Osteocyte (in vitro differentiated cells): ENCODE results near the gene MMP11. TPM values are rescaled to one million over a fixed set of nuclear protein-coding genes. Genes with fewer than 3 reads are reported as not detected.

Experiments used
- DNase-seq: peaks from one replicate; pipeline ENCODE4 v3.0.0; 2021; ENCODE audit warnings: mixed read lengths; ENCODE audit not compliant: unreplicated experiment; ENCODE audit errors: extremely low spot score
- H3K27ac Mint-ChIP-seq: one replicate; pipeline ENCODE4 v1.8.0; 2021; ENCODE audit warnings: mild to moderate bottlenecking, mixed read lengths; ENCODE audit not compliant: unreplicated experiment
- H3K27me3 Mint-ChIP-seq: one replicate; pipeline ENCODE4 v1.8.0; 2021; ENCODE audit warnings: mixed read lengths; ENCODE audit not compliant: unreplicated experiment
- H3K36me3 Mint-ChIP-seq: one replicate; pipeline ENCODE4 v1.8.0; 2021; ENCODE audit warnings: mixed read lengths; ENCODE audit not compliant: unreplicated experiment
- H3K4me1 Mint-ChIP-seq: one replicate; pipeline ENCODE4 v1.8.0; 2021; ENCODE audit warnings: mixed read lengths; ENCODE audit not compliant: unreplicated experiment
- H3K4me3 Mint-ChIP-seq: one replicate; pipeline ENCODE4 v1.8.0; 2021; ENCODE audit warnings: mild to moderate bottlenecking, moderate library complexity, mixed read lengths; ENCODE audit not compliant: unreplicated experiment
- H3K9me3 Mint-ChIP-seq: one replicate; pipeline ENCODE4 v1.8.0; 2021; ENCODE audit warnings: mixed read lengths; ENCODE audit not compliant: unreplicated experiment
- total RNA-seq: library from RNA; stranded (reverse); gene quantifications from 2 replicates; pipeline ENCODE4 v1.2.1, GENCODE V29; 2021
- TF ChIP-seq, protein P1 (sequence below): fragments of 200-600 bp; sonication (generic); IDR thresholded peaks from 2 replicates; pipeline ENCODE4 v1.5.0; 2021; ENCODE audit warnings: antibody characterized with exemption, mild to moderate bottlenecking, moderate library complexity

The MMP11 gene
- total RNA-seq, 1 donor from 2014 or later, result 72.5 TPM

DNA sequence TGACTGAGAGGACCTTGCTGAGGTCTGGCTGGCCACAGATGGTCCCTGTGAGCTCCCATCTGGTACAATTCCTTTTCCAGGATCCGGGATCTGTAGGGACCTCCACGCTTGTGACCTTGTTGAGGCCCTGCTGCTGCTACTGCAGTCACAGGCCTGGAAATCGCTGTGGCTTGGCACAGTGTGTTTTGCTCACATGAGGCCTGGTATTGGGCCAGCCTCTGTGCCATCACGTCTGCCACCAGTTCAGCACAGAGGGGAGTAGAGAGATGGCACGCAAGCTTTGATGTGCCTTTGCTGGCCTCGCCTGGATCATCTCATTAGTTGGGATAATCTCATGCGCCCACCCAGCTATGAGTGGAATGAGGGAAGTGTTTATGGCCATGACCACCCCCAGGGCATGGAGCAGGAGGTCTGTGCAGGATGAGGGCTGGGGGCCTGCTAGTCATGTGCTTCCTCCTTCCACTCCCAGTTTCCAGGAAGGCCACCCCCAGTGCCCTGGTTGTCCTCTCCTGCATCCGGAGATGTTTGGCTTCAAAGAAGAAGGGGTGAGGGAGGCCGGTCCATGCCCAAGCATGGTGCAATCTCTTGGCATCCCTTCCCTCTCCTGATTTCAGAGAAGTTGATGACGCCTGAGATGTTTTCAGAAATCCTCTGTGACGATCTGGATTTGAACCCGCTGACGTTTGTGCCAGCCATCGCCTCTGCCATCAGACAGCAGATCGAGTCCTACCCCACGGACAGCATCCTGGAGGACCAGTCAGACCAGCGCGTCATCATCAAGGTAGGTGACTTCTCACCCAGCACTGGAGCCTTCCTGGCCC is 43.7 kb downstream of the MMP11 start:
- H3K4me1 Mint-ChIP-seq, result peaks cover 3% of the 10 kb centered on the region
- TF ChIP-seq, protein P1, sequence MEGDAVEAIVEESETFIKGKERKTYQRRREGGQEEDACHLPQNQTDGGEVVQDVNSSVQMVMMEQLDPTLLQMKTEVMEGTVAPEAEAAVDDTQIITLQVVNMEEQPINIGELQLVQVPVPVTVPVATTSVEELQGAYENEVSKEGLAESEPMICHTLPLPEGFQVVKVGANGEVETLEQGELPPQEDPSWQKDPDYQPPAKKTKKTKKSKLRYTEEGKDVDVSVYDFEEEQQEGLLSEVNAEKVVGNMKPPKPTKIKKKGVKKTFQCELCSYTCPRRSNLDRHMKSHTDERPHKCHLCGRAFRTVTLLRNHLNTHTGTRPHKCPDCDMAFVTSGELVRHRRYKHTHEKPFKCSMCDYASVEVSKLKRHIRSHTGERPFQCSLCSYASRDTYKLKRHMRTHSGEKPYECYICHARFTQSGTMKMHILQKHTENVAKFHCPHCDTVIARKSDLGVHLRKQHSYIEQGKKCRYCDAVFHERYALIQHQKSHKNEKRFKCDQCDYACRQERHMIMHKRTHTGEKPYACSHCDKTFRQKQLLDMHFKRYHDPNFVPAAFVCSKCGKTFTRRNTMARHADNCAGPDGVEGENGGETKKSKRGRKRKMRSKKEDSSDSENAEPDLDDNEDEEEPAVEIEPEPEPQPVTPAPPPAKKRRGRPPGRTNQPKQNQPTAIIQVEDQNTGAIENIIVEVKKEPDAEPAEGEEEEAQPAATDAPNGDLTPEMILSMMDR, result no peak
- peak overlapping the region; percentile 31 for H3K27ac Mint-ChIP-seq
- H3K27me3 Mint-ChIP-seq, result no peaks in the 10 kb centered on the region
- DNase-seq, result no peak
- no peak overlapping the region for H3K4me3 Mint-ChIP-seq
- no peaks in the 10 kb centered on the region for H3K9me3 Mint-ChIP-seq
- peaks cover 43% of the 10 kb centered on the region for H3K36me3 Mint-ChIP-seq

DNA sequence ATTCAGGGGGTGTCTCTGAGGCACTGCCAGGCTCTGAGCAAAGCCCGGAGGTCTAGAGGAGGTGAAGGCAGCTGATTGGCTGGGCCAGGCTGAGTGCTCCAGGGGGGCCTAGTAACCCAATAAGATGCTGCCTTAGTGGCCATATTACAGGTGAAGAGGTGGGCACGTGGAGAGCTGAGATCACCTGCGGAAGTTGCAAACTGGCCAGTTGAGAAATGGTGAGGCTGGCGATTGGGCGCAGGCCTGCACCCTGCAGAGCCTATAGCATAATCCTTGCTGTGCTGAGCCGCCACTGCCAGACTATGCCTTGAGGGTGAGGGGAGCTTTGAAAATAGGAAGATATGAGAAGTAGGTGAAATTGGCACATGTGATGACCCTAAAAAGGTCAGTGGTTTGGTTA is 44.5 kb downstream of the MMP11 start:
- TF ChIP-seq, protein P1, result no peak
- DNase-seq, result no peak
- Mint-ChIP-seq H3K4me1 (peaks cover 3% of the 10 kb centered on the region), H3K9me3 (no peaks in the 10 kb centered on the region), H3K36me3 (peaks cover 45% of the 10 kb centered on the region), H3K27ac (no peak overlapping the region), H3K4me3 (no peak overlapping the region), H3K27me3 (no peaks in the 10 kb centered on the region)

DNA sequence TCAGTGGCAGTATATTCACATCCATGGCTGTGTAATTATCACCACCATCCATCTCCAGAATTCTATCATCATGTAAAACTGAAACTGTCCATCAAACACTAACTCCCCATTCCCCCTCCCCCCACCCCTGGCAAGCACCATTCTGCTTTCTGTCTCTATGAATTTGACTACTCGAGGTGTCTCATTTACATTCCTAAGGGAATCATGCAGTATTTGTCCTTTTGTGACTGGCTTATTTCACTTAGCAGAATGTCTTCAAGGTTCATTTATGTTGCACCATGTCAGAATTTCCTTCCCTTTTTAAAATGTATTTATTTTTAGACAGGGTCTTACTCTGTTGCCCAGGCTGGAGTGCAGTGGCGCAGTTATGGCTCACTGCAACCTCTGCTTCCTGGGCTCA is 45.9 kb downstream of the MMP11 start:
- Mint-ChIP-seq H3K27ac (no peak overlapping the region), H3K36me3 (peaks cover 42% of the 10 kb centered on the region), H3K4me3 (no peak overlapping the region), H3K27me3 (no peaks in the 10 kb centered on the region), H3K9me3 (no peaks in the 10 kb centered on the region), H3K4me1 (peaks cover 14% of the 10 kb centered on the region)
- DNase-seq, result no peak
- TF ChIP-seq, protein P1, result no peak

DNA sequence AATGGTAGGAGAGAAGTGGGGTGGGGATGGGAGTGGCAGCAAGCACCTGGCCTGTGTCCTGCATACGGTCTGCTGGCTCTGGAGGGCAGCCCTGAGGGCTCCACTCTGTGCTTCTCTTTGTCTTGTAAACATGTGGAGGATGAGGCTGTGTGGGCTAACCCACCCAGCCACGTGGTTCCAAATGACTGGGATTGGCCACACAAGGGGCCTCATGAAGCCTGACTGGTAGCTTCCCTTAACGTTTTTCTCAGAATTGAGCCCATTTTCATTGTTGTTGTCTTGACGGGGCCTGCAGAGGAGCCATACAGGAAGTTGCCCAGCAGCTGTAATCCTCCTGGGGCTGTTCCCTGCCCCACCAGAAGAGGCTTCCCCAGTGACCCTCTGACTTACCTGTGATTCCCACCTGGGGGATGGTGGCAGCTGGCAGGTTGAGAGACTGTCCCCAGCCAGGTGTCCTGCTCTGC is 48.1 kb downstream of the MMP11 start:
- Mint-ChIP-seq H3K27me3 (no peaks in the 10 kb centered on the region), H3K9me3 (no peaks in the 10 kb centered on the region), H3K4me1 (peaks cover 23% of the 10 kb centered on the region), H3K27ac (no peak overlapping the region), H3K4me3 (no peak overlapping the region), H3K36me3 (peaks cover 48% of the 10 kb centered on the region)
- no peak for DNase-seq
- TF ChIP-seq, protein P1, result no peak

DNA sequence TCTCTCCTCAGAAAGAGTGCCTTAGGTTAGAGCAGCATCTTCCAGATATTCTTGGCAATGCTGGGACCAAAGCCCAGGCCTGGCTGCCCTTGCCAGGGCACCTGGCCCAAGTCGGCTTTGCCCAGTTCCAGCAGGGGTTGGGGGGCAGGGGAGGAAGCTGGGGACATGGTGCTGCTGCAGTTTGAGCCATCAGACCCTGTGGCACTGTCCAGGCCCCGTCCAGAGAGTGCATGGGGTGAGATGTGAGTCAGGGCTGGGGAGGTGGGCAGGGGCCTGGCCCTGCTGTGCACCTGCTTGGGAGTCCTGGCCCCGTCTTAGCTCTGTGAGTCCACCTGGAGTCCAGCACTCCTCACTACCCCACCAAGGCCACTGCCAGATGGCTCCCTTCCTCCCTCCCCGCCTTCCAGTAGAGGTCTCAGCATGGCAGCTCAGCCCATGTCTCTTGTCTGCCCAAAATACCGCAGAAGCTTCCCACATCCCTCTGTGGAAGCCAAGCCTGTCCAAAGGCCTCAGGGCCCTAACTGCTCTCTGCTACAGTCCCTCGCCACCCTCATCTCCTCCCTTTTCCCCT is 49.5 kb downstream of the MMP11 start:
- Mint-ChIP-seq H3K36me3 (peaks cover 44% of the 10 kb centered on the region), H3K27ac (peak overlapping the region; percentile 81), H3K27me3 (no peaks in the 10 kb centered on the region), H3K9me3 (no peaks in the 10 kb centered on the region), H3K4me3 (no peak overlapping the region), H3K4me1 (peaks cover 30% of the 10 kb centered on the region)
- TF ChIP-seq, protein P1, result no peak
- DNase-seq, result no peak
